ENCODE data around the gene NOX5.
"Not testable (repeated sequence)": the region's sequence is repeated elsewhere in the genome, so short reads cannot be mapped to it uniquely, and the experiment has no call there.

Gene NOX5

GRCh38 chr15:69014454-69014853 is at the start of gene NOX5:
Gene NOX5 (plus strand): TSS chr15:69014695. CDS start chr15:69014736, 41 bp downstream.
- no peak for DNase-seq (ENCODE audit: low read depth in 2 of 3, low spot score in 2 of 3)

GRCh38 chr15:68966996-68967395 is 47.5 kb upstream of the NOX5 start:
- DNase-seq (ENCODE audit: low read depth in 2 of 3, low spot score in 2 of 3), result no peak

GRCh38 chr15:68967948-68968347 is 46.5 kb upstream of the NOX5 start:
- no peak for DNase-seq (ENCODE audit: low read depth in 2 of 3, low spot score in 2 of 3)

GRCh38 chr15:68969298-68969697 is 45.2 kb upstream of the NOX5 start:
- no peak for DNase-seq (ENCODE audit: low read depth in 2 of 3, low spot score in 2 of 3)

- no peak for DNase-seq (ENCODE audit: low read depth in 2 of 3, low spot score in 2 of 3)
Measured at GRCh38 chr15:68972201-68973065, 42.1 kb upstream of the NOX5 start.

- DNase-seq (ENCODE audit: low read depth in 2 of 3, low spot score in 2 of 3), result not testable (repeated sequence)
Measured at GRCh38 chr15:68975651-68976160, 38.8 kb upstream of the NOX5 start.

- DNase-seq (ENCODE audit: low read depth in 2 of 3, low spot score in 2 of 3), result not testable (repeated sequence)
Measured at GRCh38 chr15:68977426-68977825, 37.1 kb upstream of the NOX5 start.

- no peak for DNase-seq (ENCODE audit: low read depth in 2 of 3, low spot score in 2 of 3)
Measured at GRCh38 chr15:68979006-68979405, 35.5 kb upstream of the NOX5 start.

GRCh38 chr15:68979816-68980215 is 34.7 kb upstream of the NOX5 start:
- no peak for DNase-seq (ENCODE audit: low read depth in 2 of 3, low spot score in 2 of 3)

GRCh38 chr15:68980786-68981185 is 33.7 kb upstream of the NOX5 start:
- DNase-seq (ENCODE audit: low read depth in 2 of 3, low spot score in 2 of 3), result no peak

- no peak for DNase-seq (ENCODE audit: low read depth in 2 of 3, low spot score in 2 of 3)
Measured at GRCh38 chr15:68981941-68982340, 32.6 kb upstream of the NOX5 start.

- DNase-seq (ENCODE audit: low read depth in 2 of 3, low spot score in 2 of 3), result no peak
Measured at GRCh38 chr15:68982976-68983563, 31.4 kb upstream of the NOX5 start.

- no peak for DNase-seq (ENCODE audit: low read depth in 2 of 3, low spot score in 2 of 3)
Measured at GRCh38 chr15:68983961-68984481, 30.5 kb upstream of the NOX5 start.

GRCh38 chr15:68984586-68984985 is 29.9 kb upstream of the NOX5 start:
- DNase-seq (ENCODE audit: low read depth in 2 of 3, low spot score in 2 of 3), result no peak

GRCh38 chr15:68985361-68985891 is 29.1 kb upstream of the NOX5 start:
- DNase-seq (ENCODE audit: low read depth in 2 of 3, low spot score in 2 of 3), result no peak

GRCh38 chr15:68986322-68986721 is 28.2 kb upstream of the NOX5 start:
- DNase-seq (ENCODE audit: low read depth in 2 of 3, low spot score in 2 of 3), result no peak

GRCh38 chr15:68987120-68987519 is 27.4 kb upstream of the NOX5 start:
- no peak for DNase-seq (ENCODE audit: low read depth in 2 of 3, low spot score in 2 of 3)

- DNase-seq (ENCODE audit: low read depth in 2 of 3, low spot score in 2 of 3), result no peak
Measured at GRCh38 chr15:68987676-68988075, 26.8 kb upstream of the NOX5 start.

GRCh38 chr15:68989541-68990230 is 24.8 kb upstream of the NOX5 start:
- no peak for DNase-seq (ENCODE audit: low read depth in 2 of 3, low spot score in 2 of 3)

- no peak for DNase-seq (ENCODE audit: low read depth in 2 of 3, low spot score in 2 of 3)
Measured at GRCh38 chr15:68990231-68990991, 24.1 kb upstream of the NOX5 start.

All from activated CD8-positive, alpha-beta memory T cell treated with anti-CD3 and anti-CD28 coated beads for 48 hours (primary cell).